Measurements from ENCODE around the gene CFAP45.
A peak's percentile ranks its signal among the peaks of the same experiment; 100 is the strongest.
"Not testable (repeated sequence)": the region's sequence is repeated elsewhere in the genome, so short reads cannot be mapped to it uniquely, and the experiment has no call there.

The CFAP45 gene

DNA sequence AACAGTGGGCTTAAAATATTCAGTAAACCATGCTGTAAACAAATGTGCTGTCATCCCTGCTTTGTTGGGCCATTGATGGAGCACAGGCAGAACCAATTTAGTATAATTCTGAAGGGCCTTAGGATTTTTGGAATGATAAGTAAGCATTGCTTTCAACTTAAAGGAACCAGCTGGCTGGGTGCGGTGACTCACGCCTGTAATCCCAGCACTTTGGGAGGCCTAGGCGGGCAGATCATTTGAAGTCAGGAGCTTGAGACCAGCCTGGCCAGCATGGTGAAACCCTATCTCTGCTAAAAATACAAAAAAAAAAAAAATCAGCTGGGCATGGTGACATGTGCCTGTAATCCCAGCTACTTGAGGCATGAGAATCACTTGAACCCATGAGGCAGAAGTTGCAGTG is 4.1 kb upstream of the CFAP45 start:
- DNase-seq (ENCODE audit: low spot score) = not testable (repeated sequence)

DNA sequence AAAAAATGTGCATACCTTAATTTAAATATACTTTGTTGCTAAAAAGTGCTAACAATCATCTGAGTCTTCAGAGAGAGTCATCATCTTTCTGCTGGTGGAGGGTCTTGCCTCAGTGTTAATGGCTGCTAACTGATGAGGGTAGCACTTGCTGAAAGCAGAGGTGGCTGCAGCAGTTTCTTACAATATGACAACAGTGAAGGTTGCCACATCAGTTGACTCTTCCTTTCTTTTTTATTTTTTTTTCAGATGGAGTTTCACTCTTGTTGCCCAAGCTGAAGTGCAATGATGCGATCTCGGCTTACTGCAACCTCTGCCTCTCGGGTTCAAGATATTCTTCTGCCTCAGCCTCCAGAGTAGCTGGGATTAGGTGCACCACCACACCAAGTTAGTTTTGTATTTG is 2.6 kb upstream of the CFAP45 start:
- no peak for DNase-seq (ENCODE audit: low spot score)

DNA sequence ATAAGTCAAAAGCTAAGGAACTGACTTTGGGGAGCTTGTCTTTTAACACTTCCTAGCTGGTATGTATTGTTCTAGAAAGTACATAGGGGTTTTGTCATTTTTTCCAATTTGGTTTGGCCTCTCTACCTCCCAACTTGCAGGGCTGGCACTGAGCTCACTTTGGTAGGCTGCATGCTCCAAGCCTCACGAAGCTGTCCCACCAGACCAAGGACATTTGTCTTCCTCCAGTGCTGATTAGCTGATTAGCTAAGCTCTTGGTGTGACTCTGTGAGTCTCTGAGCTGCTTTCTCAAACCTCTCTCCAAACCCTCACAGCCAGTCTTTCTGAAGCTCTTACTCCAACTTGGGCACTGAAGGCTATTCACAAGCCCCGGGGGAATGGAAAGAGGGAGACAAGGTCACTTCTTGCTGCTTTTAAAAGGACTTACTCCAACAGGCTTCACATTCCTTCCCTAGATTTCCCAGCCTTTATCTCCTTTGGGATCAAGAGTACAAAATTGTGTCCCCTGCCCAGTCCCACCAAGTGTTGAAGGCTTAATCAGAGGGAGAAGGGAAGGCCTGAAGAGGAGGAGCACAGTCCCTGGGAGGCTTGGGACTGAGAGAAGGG is 893 bp upstream of the CFAP45 start:
- no peak for DNase-seq (ENCODE audit: low spot score)

DNA sequence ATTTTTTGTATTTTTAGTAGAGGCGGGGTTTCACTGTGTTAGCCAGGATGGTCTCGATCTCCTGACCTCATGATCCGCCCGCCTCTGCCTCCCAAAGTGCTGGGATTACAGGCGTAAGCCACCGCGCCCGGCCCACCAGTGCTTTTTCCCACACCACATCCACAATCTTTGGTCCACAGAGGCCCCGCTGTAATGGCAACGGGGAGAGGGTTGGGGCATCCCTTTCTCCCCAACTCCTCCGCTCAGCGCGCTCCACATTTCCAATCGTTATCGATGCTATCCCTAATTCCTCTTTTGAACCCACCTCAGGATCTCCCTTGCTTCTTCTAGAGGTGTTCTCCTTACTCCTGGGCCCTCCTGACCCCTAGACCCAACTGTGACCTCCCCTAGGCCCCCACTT is 331 bp downstream of the CFAP45 start:
- DNase-seq (ENCODE audit: low spot score) = not testable (repeated sequence)

DNA sequence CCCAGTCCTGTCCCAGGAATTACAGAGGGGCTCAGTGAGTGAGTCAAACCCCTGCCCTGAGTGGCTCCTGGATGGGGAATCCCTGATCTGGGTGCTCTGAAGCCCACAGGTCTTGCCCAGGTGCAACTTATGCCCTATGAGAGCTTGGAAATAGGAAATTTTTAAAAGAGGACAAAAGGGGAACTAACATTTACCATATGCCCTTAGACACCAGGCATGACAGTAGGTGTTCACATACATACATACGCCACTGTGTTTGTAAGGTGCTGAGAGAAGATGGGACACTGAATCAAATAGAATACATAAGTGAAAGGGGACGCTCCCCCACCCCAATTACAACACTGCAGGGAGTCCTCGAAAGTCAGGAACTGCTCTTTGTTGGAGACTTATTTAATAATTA is 1.4 kb downstream of the CFAP45 start:
- no peak for DNase-seq (ENCODE audit: low spot score)

DNA sequence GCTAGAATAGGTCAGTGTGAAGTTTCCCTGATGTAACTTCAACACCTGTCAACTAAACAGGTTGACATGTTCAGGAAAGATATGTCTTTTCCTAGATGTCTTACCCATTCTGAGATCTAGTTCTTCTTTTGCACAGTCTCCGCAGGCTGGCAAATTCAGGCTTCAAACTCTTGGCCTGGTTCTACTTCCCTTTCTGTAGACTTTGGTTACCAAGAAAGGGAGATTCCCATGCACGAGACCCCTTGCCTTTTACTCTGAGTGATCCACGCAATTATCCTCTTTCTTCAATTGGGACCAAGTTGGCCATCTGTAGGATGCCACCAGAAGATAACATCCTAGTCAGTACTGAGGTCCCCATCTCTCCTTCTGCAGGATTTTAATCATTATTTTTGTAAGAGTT is 2.0 kb downstream of the CFAP45 start:
- no peak for DNase-seq (ENCODE audit: low spot score)

DNA sequence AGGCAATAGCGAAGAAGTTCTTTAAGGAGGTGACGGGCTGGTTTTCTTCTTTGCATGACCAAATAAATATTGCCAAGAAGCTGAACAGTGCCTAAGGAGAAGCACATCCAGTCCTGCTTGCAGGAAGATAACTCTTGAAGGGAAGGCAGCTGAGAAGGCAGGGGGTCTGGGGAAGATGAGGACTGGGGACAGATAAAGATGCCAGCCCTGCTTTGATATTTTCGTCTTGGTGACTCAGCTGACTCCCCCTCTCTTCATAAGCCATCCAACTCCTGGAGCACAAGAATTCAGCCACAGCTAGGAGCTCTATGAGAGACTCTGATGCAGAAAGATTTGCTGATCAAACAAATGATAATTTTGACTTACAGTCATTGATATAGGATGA is 3.4 kb downstream of the CFAP45 start:
- DNase-seq (ENCODE audit: low spot score) = no peak

DNA sequence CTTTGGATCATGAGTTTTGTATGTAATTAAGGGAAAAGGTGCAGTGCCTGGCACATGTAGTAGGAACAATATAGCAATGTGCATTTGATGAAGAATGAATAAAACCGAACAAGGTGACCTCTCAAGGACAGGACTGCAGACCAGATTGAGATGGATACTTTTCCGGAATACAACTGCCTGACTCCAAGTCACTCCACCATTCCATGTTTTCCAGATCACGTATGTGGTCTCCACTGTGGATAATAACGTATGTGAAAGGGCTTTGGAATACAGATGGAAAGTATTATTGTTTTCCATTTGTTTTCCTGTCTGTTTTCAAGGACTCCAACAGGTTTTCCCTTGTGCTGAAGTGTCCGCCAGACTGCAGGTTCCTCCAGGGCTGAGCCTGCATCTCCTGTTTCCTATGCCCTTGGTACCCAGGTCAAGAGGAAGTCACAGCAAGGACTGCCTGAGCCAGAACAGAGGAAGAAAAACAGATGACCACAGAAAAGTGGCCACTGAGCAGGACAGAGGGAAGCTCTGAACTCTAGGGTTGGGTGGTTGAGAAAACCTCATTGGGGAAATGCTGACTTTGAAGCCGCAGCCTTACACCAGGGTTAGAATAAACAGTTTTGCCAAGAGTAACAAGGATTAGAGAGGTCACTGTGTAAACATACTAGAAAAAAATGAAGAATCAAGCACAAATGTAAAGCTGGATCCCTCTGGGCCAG is 4.0 kb downstream of the CFAP45 start:
- no peak for DNase-seq (ENCODE audit: low spot score)

DNA sequence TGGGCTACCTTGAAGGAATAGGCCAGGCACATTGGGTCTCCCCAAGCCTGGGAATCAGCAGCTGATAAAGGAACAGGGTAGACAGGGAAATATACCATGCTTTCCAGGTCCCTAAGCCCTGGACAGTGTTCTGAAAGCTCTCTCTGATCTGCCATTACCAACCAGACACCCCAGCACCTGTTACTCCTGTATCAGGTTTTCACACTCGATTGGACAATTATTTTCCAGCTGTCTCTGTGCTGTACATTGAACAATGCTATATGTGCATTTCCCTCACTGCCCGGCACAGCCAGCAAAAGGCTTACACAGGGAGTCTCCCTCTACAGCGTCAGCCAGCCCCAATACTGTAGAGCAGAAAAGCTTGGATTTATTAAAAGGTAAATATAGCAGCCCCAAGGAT is 4.7 kb downstream of the CFAP45 start:
- DNase-seq (ENCODE audit: low spot score) = no peak

DNA sequence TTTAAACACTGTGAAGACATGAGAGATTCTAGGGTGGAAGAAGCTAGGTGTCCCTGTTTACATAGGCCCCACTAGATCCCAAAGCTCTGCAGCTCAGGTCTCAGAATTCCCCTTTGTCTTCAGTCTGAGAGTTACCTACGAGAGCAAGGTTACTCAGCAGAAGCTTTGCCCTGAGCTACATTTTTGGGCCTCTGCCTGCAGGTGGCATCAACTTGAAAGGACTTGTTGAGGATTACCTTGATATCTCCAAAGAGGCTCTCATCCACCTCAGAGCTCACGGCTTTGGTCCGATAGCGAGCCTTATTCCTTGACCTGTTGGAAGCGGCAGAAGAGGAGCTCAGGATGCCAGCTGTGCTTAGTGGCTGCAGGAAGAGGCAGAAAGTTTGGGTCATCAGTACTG is 7.0 kb downstream of the CFAP45 start:
- DNase-seq (ENCODE audit: low spot score) = no peak

DNA sequence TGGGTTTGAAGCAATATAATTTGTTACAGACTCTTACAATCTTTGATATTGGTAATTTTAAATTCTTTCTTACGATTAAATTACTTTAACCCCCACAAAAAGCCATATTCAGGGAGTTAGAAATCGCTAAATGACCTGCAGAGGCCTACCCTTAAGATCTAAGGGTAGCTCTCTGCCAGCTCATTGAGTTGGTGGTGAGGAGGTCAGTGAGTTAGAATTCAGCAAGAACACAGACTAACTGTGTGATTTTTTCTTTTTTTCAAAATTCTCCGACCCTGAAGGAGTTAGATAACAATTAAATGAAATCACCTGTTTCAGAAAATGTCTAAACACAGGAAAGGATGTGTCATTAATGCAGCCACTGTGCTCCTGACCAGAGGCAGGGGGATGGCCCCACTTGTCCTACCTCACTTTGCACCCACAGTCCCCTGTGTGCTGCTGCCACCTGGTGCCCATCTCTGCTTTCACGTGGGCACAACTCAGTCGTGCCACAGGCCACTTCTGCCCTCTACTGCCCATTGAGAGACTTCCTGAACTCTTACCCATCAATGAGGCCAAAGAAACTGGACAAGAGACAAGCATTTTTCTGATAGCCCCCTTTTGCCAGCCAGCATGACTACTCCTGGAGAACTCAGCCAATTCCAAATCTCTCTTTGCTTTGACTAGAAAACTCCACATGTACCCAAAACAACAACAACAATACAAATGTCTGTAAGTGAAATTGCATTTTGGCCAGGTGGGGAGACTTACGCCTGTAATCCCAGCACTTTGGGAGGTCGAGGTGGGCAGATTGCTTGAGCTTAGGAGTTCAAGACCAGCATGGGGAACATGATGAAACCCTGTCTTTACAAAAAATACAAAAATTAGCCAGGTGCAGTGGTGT is 8.4 kb downstream of the CFAP45 start:
- DNase-seq (ENCODE audit: low spot score) = peak; percentile 78

DNA sequence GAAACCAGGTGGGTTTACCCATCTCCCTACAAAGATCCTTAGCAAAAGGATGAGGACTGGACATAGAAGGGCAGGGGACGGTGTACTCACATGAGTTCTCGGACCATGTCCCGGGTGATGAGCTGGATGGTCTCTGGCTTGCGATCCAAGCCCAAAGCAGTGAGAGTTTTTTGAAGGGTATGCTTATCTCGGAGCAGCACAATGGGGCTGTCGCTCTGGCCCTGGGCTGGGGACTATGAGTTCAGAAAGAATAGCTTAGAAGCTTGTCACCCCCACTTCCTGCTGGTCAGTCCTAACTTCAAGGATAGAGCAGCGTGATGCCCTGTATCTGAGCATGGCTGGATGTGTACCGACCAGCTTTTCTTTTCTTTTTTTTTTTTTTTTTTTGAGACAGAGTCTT is 9.6 kb downstream of the CFAP45 start:
- DNase-seq (ENCODE audit: low spot score) = no peak

DNA sequence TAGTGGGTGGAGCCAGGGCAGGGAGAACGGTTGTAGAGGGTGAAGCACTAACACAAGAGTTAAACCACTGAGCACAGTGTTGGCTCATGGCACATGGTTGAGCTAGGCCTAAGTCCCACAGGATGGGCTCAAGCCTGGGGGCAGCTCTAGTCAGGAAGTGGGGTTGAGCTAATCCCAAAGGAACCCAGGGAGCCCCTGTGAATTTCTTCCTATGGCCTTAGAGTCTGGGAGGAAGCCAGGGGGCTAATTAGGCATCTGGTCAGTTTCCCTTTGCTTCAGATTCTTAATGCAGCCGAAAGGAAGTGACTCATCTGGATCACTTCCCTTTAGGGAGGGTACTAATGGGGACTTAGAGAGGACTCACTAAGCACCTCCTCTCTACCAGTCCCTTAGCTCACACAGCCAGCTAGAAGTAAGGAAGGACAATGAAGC is 10.1 kb downstream of the CFAP45 start:
- no peak for DNase-seq (ENCODE audit: low spot score)

DNA sequence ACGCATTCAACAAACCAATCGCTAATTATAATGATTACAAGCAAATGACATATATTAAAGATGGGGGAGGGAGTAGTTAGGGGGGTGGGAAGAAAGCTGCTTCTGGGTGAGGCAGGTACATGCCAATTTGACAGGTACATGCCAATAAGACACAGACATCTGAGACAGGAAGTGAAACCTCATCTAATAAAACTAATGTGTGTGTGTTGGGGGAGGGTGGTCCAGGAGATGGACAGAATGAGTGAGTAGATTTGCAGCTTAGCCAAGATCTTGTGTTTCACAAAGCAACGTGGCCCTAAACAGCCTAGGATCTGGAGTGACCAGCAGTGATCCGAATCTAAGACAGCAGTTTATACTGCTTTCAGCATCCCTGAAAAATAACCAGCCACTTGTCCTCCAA is 10.8 kb downstream of the CFAP45 start:
- no peak for DNase-seq (ENCODE audit: low spot score)

DNA sequence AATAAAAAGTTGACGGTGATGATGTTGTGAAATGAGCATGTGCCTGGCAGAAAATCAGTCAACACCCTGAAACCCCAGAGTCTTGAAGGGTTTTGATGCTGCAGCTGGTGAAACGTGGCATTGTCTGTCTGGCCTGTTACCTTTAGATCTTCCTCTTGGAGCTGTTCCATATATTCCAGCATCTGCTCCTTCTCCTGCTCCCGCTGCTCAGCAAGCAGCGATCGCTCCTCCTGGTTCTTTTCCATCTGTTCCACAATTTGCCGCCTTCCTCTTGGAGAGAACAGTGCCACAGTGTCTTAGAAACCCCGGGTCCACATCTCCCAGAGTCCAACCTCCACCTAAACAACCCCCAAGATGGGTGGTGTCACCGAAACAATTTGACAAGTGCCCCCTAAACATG is 15.7 kb downstream of the CFAP45 start:
- no peak for DNase-seq (ENCODE audit: low spot score)

DNA sequence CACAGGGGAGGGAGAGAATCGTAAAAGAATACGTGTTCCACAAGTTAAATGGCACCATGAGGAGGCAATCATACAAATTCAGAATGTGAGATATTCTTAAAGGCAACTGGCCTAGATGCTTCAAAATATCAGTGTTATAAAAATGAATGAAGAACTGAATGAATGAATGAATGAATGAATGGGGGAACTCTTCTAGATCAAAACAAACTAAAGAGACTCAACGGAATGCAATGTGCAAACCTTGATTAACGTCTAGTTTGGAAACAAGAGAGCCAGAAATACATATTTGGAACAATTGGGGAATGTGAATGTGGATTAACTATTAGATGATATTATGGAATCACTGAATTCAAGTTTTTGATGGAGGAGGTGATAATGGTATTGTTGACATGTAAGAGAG is 16.8 kb downstream of the CFAP45 start:
- DNase-seq (ENCODE audit: low spot score) = no peak

DNA sequence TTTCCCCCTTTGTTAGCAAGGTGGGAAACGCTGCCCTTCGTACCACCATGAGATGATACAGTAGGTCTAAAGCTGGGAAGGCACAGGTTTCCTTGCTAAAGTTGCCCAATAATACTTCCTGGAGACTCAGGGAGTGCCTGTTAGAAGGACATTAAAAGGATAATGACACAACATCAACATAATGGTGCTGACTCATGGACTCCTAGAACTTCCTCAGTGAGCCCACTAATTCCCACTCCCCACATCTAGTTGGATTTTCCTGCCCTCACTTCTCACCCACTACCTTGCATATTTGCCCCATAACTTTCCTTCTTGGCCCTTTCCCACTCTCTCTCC is 17.5 kb downstream of the CFAP45 start:
- DNase-seq (ENCODE audit: low spot score) = no peak

DNA sequence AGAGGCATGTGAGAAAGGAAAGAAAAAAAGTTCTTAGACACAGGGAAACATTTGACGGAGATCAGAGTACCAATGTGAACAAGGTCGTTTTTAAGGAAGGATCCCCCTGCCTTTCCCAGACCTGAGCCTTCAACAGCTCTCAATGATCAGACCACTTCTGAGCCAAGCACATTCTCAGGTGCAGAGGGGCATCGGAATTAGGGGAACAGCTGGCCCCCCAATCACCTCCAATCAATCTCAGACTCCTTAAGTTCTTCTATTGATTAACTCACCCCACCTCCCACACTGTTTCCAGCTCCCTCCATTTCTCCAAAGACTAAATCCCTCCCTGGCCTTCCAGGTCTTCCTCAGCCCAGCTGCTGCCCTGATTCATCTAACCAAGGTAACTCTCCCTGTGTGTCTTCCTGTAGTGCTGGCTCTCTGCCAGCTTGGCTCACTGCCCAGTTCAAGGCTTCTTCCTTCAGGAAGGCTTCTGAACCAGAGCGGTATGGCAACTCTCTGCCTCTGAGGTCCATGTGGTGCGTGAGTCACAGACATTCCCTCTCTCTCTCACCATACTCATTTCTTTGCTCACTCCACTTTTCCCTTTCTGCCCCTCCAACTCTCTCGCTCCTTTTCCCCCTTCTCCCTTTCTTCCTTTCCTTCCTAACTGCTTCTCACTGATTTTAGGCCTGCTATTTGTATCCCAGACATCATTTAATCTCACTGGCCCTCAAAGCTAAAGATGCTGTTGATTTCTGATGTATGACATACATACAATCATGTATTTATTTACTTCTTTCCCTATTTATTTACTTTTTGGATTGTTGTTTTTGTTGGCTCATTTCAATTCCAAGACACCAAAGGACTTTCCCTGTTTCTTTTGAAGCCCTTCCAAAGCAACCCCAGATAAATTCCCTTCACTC is 18.1 kb downstream of the CFAP45 start:
- no peak for DNase-seq (ENCODE audit: low spot score)

DNA sequence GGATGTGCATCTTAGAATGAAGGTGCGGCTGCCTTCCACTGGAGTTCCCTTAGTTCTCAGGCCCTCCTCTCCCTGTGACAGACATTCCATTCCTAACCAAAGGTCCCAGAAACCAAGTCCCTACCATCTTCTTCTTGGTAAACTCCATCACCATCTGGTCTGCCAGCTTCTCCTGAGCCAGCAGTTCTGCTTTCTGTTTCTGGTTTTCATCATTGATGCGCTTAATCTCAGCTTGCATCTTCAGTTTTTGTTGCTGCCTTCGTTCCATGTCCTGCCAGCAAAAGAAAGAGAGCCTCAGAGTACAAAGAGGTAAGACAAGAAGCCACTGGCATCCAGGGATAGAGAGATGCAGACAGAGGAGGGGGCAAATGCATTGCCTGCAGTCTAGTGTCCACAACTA is 19.5 kb downstream of the CFAP45 start:
- DNase-seq (ENCODE audit: low spot score) = no peak

DNA sequence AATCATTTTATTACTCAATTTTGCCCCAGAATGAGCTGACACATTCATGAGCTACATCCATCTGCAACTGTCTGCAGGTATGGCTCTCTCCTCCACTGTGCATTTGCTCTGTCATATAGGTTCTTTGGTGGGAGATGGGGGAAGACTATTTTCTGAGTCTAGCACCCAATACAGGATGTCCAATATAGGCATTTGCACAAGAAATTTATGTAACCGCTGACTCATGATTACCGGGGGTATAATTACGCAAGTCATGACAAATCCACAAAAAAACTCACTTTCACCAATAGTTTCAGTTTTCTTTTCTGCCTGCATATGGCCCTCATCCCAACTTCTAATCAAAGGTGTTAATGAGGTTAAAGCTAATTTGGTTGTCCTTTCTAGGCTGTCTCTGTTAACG is 20.0 kb downstream of the CFAP45 start:
- DNase-seq (ENCODE audit: low spot score) = no peak

DNA sequence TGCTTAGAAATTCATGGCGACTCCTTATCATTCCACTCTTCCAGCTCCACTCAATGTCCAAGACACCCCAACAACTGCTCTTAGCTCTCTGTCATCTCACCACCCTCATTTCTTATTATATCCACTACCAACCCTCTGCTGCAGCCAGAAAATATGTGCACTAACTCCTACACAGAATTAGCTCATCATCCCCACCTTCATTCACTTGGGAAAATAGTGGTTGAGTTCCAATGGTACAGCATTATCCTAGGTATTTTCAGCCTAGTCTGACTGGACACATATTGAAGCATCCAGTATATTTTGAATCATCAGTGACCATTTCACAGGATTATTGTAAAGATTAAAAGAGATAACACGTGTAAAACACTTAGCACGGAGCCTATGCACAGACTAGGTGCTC is 20.8 kb downstream of the CFAP45 start:
- no peak for DNase-seq (ENCODE audit: low spot score)

DNA sequence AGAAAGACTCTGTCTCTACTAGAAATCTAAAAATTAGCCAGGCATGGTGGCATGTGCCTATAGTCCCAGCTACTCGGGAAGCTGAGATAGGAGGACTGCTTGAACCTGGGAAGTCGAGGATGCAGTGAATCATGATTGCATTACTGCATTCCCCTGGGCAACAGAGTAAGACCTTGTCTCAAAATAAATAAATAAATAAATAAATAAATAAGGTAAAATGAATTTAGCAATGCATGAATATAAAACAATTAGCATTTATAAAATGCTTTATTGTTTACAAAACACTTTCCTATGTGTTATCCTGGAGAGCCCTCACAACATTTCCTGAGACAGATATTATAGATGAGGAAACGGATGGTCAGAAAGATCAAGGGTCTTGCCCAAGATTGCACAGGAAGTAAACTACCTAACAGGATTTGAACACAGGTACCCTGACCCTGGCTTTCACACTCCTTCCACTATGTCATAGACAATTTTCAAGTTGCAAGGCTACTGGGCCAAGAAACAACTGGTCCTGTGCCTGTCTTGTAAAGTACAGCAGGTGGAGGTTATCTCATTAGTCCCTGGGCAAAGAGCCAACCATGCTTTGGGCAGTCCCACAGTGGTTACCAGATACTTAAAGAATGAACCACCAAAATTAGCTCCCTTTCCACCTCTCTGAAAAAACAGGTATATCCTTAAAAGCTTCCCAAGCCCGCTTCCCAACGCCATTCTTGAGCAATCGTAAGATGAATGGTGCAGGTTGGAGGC is 22.1 kb downstream of the CFAP45 start:
- no peak for DNase-seq (ENCODE audit: low spot score)
